Measurements from ENCODE around the gene DENND2D. TPM values are rescaled to one million over a fixed set of nuclear protein-coding genes. Genes with fewer than 3 reads are reported as not detected.

The DENND2D gene
- total and polyA plus RNA-seq, 2 donors (not counting 1 experiment from before 2014, with no cell fraction given): 48.0 to 111 TPM

DNA sequence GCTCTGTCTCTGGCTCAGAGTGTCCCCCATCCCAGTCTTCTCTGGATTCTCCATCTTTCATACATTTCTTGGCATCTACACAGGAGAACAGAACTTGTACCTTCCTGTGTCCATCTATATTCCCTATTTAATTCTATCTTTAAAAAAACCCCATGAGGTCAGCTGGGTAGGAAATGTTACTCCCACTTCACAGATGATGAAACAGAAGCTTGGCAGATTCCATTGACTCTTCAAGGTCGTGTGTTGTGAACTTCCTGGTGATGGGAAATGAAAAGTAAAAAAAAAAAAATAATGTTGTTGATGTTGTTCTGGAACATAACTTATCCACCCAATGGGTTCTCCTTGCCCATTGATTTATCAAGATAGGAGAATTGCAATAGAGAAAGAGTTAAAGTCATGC, 35.9 kb upstream of the DENND2D start:
- Mint-ChIP-seq H3K27ac (no peak overlapping the region), H3K4me3 (no peak overlapping the region), H3K4me1 (peaks cover 39% of the 10 kb centered on the region), H3K9me3 (ENCODE audit: insufficient read depth) (no peaks in the 10 kb centered on the region), H3K27me3 (no peaks in the 10 kb centered on the region)
- TF ChIP-seq EZH2 (IDR thresholded peaks at IDR 0.05; ENCODE audit: borderline replicate concordance, insufficient read depth, low read depth, low read length, poor library complexity, severe bottlenecking): no peak
- TF ChIP-seq, protein P1, sequence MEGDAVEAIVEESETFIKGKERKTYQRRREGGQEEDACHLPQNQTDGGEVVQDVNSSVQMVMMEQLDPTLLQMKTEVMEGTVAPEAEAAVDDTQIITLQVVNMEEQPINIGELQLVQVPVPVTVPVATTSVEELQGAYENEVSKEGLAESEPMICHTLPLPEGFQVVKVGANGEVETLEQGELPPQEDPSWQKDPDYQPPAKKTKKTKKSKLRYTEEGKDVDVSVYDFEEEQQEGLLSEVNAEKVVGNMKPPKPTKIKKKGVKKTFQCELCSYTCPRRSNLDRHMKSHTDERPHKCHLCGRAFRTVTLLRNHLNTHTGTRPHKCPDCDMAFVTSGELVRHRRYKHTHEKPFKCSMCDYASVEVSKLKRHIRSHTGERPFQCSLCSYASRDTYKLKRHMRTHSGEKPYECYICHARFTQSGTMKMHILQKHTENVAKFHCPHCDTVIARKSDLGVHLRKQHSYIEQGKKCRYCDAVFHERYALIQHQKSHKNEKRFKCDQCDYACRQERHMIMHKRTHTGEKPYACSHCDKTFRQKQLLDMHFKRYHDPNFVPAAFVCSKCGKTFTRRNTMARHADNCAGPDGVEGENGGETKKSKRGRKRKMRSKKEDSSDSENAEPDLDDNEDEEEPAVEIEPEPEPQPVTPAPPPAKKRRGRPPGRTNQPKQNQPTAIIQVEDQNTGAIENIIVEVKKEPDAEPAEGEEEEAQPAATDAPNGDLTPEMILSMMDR (IDR thresholded peaks at IDR 0.05): no peak
- CTCF ChIA-PET: interaction anchor here (1.3 kb wide), 1 partner anchor 96 kb away, joined by 3 read pairs; no protein-coding TSS in a partner anchor
- peaks cover 1 to 45% of the 10 kb centered on the region in 2 experiments for H3K36me3 ChIP-seq (replicated peaks in 1 of 2; ENCODE audit: control extremely low read depth in 1 of 2, control insufficient read depth in 1 of 2, extremely low read depth in 1 of 2, insufficient read depth in 2 of 2, low read length in 1 of 2)
- no peaks in the 10 kb centered on the region for H4K20me1 ChIP-seq (ENCODE audit: control insufficient read depth, insufficient read depth, low read length, poor library complexity, severe bottlenecking)
- DNase-seq: no peak
- H3K4me2 ChIP-seq (replicated peaks; ENCODE audit: low read depth, low read length, poor library complexity, severe bottlenecking): no peak overlapping the region
- peaks cover 30% of the 10 kb centered on the region for H3K79me2 ChIP-seq (ENCODE audit: control insufficient read depth, insufficient read depth, low read length)
- H3K4me1 ChIP-seq (ENCODE audit: control insufficient read depth in 2 of 2, insufficient read depth in 2 of 2, low read length in 2 of 2): peaks cover 15 to 19% of the 10 kb centered on the region in 2 donors
- no CpG with 5 or more reads among the region's 1 CpG for WGBS (ENCODE audit: insufficient coverage)
- H2AFZ ChIP-seq (ENCODE audit: insufficient read depth, low read depth, low read length, poor library complexity, severe bottlenecking): no peak overlapping the region
- ATAC-seq (ENCODE audit: low read depth): no peak
- H3K9ac ChIP-seq (ENCODE audit: low read length): no peak overlapping the region
- H3K27ac ChIP-seq (ENCODE audit: low read length in 2 of 2): no peak overlapping the region
- H3K9me3 ChIP-seq (ENCODE audit: control extremely low read depth in 1 of 3, control insufficient read depth in 2 of 3, insufficient read depth in 1 of 3, low read length in 2 of 3): no peaks in the 10 kb centered on the region
- H3K27me3 ChIP-seq (replicated peaks in 1 of 4; ENCODE audit: control extremely low read depth in 1 of 4, control insufficient read depth in 3 of 4, insufficient read depth in 4 of 4, low read length in 3 of 4): no peaks in the 10 kb centered on the region
- POLR2A ChIA-PET: no interaction called here
- H3K4me3 ChIP-seq (ENCODE audit: control extremely low read depth in 1 of 5, extremely low read depth in 1 of 5, insufficient read depth in 1 of 5, low read depth in 2 of 5, low read length in 4 of 5): no peak overlapping the region
- intact Hi-C loops (cut with micrococcal nuclease): no loop called here

DNA sequence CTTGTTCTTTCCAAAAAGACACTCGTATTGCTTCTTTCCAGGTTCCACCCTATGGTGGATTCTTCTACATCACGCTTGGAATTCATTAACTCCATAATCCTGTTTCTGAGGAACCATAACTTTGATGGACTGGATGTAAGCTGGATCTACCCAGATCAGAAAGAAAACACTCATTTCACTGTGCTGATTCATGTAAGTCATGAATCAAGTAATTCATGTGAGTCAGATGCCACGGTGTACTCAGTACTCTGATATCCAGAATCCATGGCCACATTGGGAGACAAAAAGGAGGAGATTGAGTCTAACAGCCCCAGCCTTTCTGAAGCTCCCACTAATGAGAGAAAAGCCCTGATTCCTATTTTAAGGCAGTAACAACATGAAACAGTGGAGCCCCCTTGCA, 34.4 kb upstream of the DENND2D start:
- peaks cover 27 to 34% of the 10 kb centered on the region in 2 donors for H3K4me1 ChIP-seq (ENCODE audit: control insufficient read depth in 2 of 2, insufficient read depth in 2 of 2, low read length in 2 of 2)
- peaks cover 52% of the 10 kb centered on the region for H3K4me1 Mint-ChIP-seq
- no peaks in the 10 kb centered on the region for H4K20me1 ChIP-seq (ENCODE audit: control insufficient read depth, insufficient read depth, low read length, poor library complexity, severe bottlenecking)
- no peak overlapping the region for H3K9ac ChIP-seq (ENCODE audit: low read length)
- TF ChIP-seq, protein P1 (IDR thresholded peaks at IDR 0.05): no peak
- TF ChIP-seq EZH2 (IDR thresholded peaks at IDR 0.05; ENCODE audit: borderline replicate concordance, insufficient read depth, low read depth, low read length, poor library complexity, severe bottlenecking): no peak
- H2AFZ ChIP-seq (ENCODE audit: insufficient read depth, low read depth, low read length, poor library complexity, severe bottlenecking): no peak overlapping the region
- no peak overlapping the region for H3K27ac Mint-ChIP-seq
- intact Hi-C loops (cut with micrococcal nuclease): loop anchor here (5.0 kb wide), 1 partner anchor 38 kb away; no protein-coding TSS in a partner anchor
- H3K27me3 Mint-ChIP-seq: no peaks in the 10 kb centered on the region
- peaks cover 45% of the 10 kb centered on the region for H3K79me2 ChIP-seq (ENCODE audit: control insufficient read depth, insufficient read depth, low read length)
- DNase-seq: no peak
- POLR2A ChIA-PET: no interaction called here
- CTCF ChIA-PET: no interaction called here
- no peak overlapping the region for H3K4me3 ChIP-seq (ENCODE audit: control extremely low read depth in 1 of 5, extremely low read depth in 1 of 5, insufficient read depth in 1 of 5, low read depth in 2 of 5, low read length in 4 of 5)
- WGBS (ENCODE audit: insufficient coverage): no CpG with 5 or more reads among the region's 3 CpGs
- no peaks in the 10 kb centered on the region for H3K9me3 Mint-ChIP-seq (ENCODE audit: insufficient read depth)
- no peaks in the 10 kb centered on the region for H3K9me3 ChIP-seq (ENCODE audit: control extremely low read depth in 1 of 3, control insufficient read depth in 2 of 3, insufficient read depth in 1 of 3, low read length in 2 of 3)
- H3K4me2 ChIP-seq (replicated peaks; ENCODE audit: low read depth, low read length, poor library complexity, severe bottlenecking): no peak overlapping the region
- peaks cover 1 to 41% of the 10 kb centered on the region in 2 experiments for H3K36me3 ChIP-seq (replicated peaks in 1 of 2; ENCODE audit: control extremely low read depth in 1 of 2, control insufficient read depth in 1 of 2, extremely low read depth in 1 of 2, insufficient read depth in 2 of 2, low read length in 1 of 2)
- ATAC-seq (ENCODE audit: low read depth): no peak
- no peaks in the 10 kb centered on the region for H3K27me3 ChIP-seq (replicated peaks in 1 of 4; ENCODE audit: control extremely low read depth in 1 of 4, control insufficient read depth in 3 of 4, insufficient read depth in 4 of 4, low read length in 3 of 4)
- no peak overlapping the region for H3K27ac ChIP-seq (ENCODE audit: low read length in 2 of 2)
- no peak overlapping the region for H3K4me3 Mint-ChIP-seq

Measured in B cell (primary cell).